ENCODE results near the gene RASEF.

GRCh38 chr9:83097633-83098032 is 34.7 kb upstream of the RASEF start:
- TF ChIP-seq POLR2A (IDR thresholded peaks at IDR 0.05; ENCODE audit: low read length) (no peak), CTCF (IDR thresholded peaks at IDR 0.05) (no peak), CEBPB (IDR thresholded peaks at IDR 0.05) (no peak), RCOR1 (IDR thresholded peaks at IDR 0.05; ENCODE audit: low read depth, low read length) (no peak), POLR2AphosphoS2 (conservative IDR thresholded peaks at IDR 0.05; ENCODE audit: low read length) (no peak), MAX (IDR thresholded peaks at IDR 0.05) (no peak), ZFP36 (IDR thresholded peaks at IDR 0.05; ENCODE audit: borderline replicate concordance, partially characterized antibody) (no peak), NPAS2 (CRISPR knock-in tag; IDR thresholded peaks at IDR 0.05; ENCODE audit: borderline replicate concordance) (no peak)
- TF ChIP-seq, protein P1, sequence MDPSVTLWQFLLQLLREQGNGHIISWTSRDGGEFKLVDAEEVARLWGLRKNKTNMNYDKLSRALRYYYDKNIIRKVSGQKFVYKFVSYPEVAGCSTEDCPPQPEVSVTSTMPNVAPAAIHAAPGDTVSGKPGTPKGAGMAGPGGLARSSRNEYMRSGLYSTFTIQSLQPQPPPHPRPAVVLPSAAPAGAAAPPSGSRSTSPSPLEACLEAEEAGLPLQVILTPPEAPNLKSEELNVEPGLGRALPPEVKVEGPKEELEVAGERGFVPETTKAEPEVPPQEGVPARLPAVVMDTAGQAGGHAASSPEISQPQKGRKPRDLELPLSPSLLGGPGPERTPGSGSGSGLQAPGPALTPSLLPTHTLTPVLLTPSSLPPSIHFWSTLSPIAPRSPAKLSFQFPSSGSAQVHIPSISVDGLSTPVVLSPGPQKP (IDR thresholded peaks at IDR 0.05; ENCODE audit: low read depth, low read length) = no peak
